Hematopoietic multipotent progenitor cell treated with erythropoietin and hydrocortisone succinate and interleukin-3 and kit ligand, for 8 days (in vitro differentiated cells): ENCODE results near the gene SPACA7.
"Not testable (repeated sequence)": the region's sequence is repeated elsewhere in the genome, so short reads cannot be mapped to it uniquely, and the experiment has no call there.

Experiments used
- DNase-seq: peaks from one replicate; pipeline ENCODE4 v3.0.0-alpha.2; 2015

SPACA7 gene

GRCh38 chr13:112431734-112432133 is 55.6 kb downstream of the SPACA7 start:
- DNase-seq, result no peak

GRCh38 chr13:112432734-112433133 is 56.6 kb downstream of the SPACA7 start:
- DNase-seq, result not testable (repeated sequence)

GRCh38 chr13:112433517-112433916 is 57.4 kb downstream of the SPACA7 start:
- not testable (repeated sequence) for DNase-seq

- no peak for DNase-seq
Measured at GRCh38 chr13:112434032-112434431, 57.9 kb downstream of the SPACA7 start.

- no peak for DNase-seq
Measured at GRCh38 chr13:112434937-112435523, 58.9 kb downstream of the SPACA7 start.

- DNase-seq, result no peak
Measured at GRCh38 chr13:112435973-112436372, 59.8 kb downstream of the SPACA7 start.

- no peak for DNase-seq
Measured at GRCh38 chr13:112438094-112438493, 61.9 kb downstream of the SPACA7 start.

GRCh38 chr13:112438515-112438914 is 62.4 kb downstream of the SPACA7 start:
- no peak for DNase-seq

- no peak for DNase-seq
Measured at GRCh38 chr13:112441226-112441625, 65.1 kb downstream of the SPACA7 start.

GRCh38 chr13:112441779-112442310 is 65.7 kb downstream of the SPACA7 start:
- DNase-seq, result no peak

- DNase-seq, result no peak
Measured at GRCh38 chr13:112442483-112443090, 66.4 kb downstream of the SPACA7 start.

- DNase-seq, result no peak
Measured at GRCh38 chr13:112443191-112443994, 67.2 kb downstream of the SPACA7 start.

GRCh38 chr13:112443995-112444311 is 67.8 kb downstream of the SPACA7 start:
- peak; percentile 55 for DNase-seq

- no peak for DNase-seq
Measured at GRCh38 chr13:112444416-112445399, 68.6 kb downstream of the SPACA7 start.

GRCh38 chr13:112445411-112446271 is 69.5 kb downstream of the SPACA7 start:
- DNase-seq, result no peak

- no peak for DNase-seq
Measured at GRCh38 chr13:112446347-112446861, 70.2 kb downstream of the SPACA7 start.

- no peak for DNase-seq
Measured at GRCh38 chr13:112446867-112447266, 70.7 kb downstream of the SPACA7 start.

GRCh38 chr13:112447306-112447705 is 71.2 kb downstream of the SPACA7 start:
- no peak for DNase-seq

GRCh38 chr13:112447761-112448603 is 71.8 kb downstream of the SPACA7 start:
- DNase-seq, result no peak
